Colon (tissue), 2 donors: ENCODE measurements around the gene GLIPR2.

ENCODE experiments used
- FAIRE-seq: peaks from 2 replicates; lab custom pipeline; 2012; peaks lifted over from hg19 to GRCh38; lab: Jason Lieb, UNC
- donor health status: control.
- donor health status: control.

The GLIPR2 gene

GRCh38 chr9:36194326-36195000, 57.9 kb downstream of the GLIPR2 start:
- no peak for FAIRE-seq

GRCh38 chr9:36204906-36205547, 68.5 kb downstream of the GLIPR2 start:
- FAIRE-seq, result no peak

- no peak for FAIRE-seq
Measured at GRCh38 chr9:36207016-36207415, 70.5 kb downstream of the GLIPR2 start.

GRCh38 chr9:36207546-36208012, 71.0 kb downstream of the GLIPR2 start:
- no peak for FAIRE-seq

- FAIRE-seq, result no peak
Measured at GRCh38 chr9:36208521-36209253, 72.2 kb downstream of the GLIPR2 start.

- no peak for FAIRE-seq
Measured at GRCh38 chr9:36210722-36211121, 74.2 kb downstream of the GLIPR2 start.

GRCh38 chr9:36211510-36211909, 75.0 kb downstream of the GLIPR2 start:
- FAIRE-seq, result no peak

GRCh38 chr9:36213387-36213786, 76.9 kb downstream of the GLIPR2 start:
- FAIRE-seq, result no peak
